Right cardiac atrium (tissue), 5 donors: Measurements from ENCODE around the gene DIP2C. TPM values are rescaled to one million over a fixed set of nuclear protein-coding genes. Genes with fewer than 3 reads are reported as not detected.
"Not testable (repeated sequence)": the region's sequence is repeated elsewhere in the genome, so short reads cannot be mapped to it uniquely, and the experiment has no call there.

Source experiments
- ATAC-seq, 2 donors: fragments of 200-7000 bp; cut with Tn5 transposase; one replicate each; pipeline versions ENCODE4 v1.8.0 to v1.9.1; 2020; ENCODE audit warnings: moderate library complexity in 2 of 2, mild to moderate bottlenecking in 1 of 2
- DNase-seq, 3 donors: peaks; one replicate each; pipeline ENCODE4 v3.0.0-alpha.2; 2020
- H3K27ac ChIP-seq: one replicate; pipeline ENCODE4 v1.5.1; 2013; ENCODE audit warnings: mild to moderate bottlenecking, low read length, control low read depth, moderate library complexity
- H3K27me3 ChIP-seq: one replicate; pipeline ENCODE4 v1.6.1; 2013; ENCODE audit not compliant: control insufficient read depth, insufficient read depth
- H3K4me1 ChIP-seq: one replicate; pipeline ENCODE4 v1.6.1; 2013; ENCODE audit warnings: low read length; ENCODE audit not compliant: control insufficient read depth, insufficient read depth
- H3K4me3 ChIP-seq: one replicate; pipeline ENCODE4 v1.5.1; 2013; ENCODE audit warnings: low read length, control low read depth
- H3K9me3 ChIP-seq: one replicate; pipeline ENCODE4 v1.6.1; 2013; ENCODE audit warnings: low read length; ENCODE audit not compliant: control insufficient read depth
- WGBS: extraction: QIAGEN DNeasy Blood & Tissue Kit; methylation state at CpG from one replicate; pipeline ENCODE4 v1.1.7; 2013; 5-methylcytosine and 5-hydroxymethylcytosine counted together
- intact Hi-C, 4 donors: fragments of 100-400 bp; cut with DNase I; formaldehyde crosslinking; loops; one replicate each; pipeline versions ENCODE4 v1.11.0 to v1.14.0; 2022 to 2023
- polyA plus RNA-seq: library from polyadenylated mRNA; stranded (reverse); fragments of 200-250 nt; gene quantifications from one replicate; pipeline ENCODE4 v1.2.3, GENCODE V29; 2013
- total RNA-seq, 4 donors: library from RNA; stranded (reverse); fragmentation: NEBNext Ultra II Directional; extraction: Animal tissue kit (Norgen Biotek cat#: 25700); gene quantifications; one replicate each; pipeline ENCODE4 v1.2.1, GENCODE V29; 2021
- donor health status: healthy with polysubstance abuse.
- donor health status: DM: no; HTN: yes; CAD: no.
- donor health status: DM: no; HTN: no; CAD: no.
- donor health status: DM: no; HTN: yes; CAD: no; lungs with severe emphysema.
- donor health status: DM: yes; HTN: yes; CAD: no.

Gene DIP2C
- total and polyA plus RNA-seq, 5 donors, result 7.9 to 31.5 (median 25.5) TPM

DNA sequence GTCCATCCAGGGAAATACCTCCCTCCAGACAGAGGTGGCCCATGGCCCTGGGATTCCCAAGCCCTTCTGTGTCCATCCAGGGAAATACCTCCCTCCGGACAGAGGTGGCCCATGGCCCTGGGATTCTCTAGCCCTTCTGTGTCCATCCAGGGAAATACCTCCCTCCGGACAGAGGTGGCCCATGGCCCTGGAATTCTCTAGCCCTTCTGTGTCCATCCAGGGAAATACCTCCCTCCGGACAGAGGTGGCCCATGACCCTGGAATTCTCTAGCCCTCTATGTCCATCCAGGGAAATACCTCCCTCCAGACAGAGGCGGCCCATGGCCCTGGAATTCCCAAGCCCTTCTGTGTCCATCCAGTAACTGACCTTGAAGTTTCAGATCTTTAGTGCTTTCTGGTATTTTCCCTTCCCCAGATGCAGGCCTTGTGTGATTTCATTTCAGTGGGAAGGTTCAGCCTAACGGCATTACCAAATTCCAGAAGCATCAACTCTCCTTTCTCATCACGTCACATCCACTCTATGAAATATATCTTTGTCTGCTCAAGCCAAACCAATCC lies 28.8 kb upstream of the DIP2C start:
- H3K27me3 ChIP-seq, result no peaks in the 10 kb centered on the region
- ATAC-seq, result no peak
- 88% methylated on average over 6 of the region's 6 CpGs for WGBS
- peaks cover 2% of the 10 kb centered on the region for H3K9me3 ChIP-seq
- DNase-seq, result no peak
- intact Hi-C loops, result no loop called here
- H3K4me3 ChIP-seq, result no peak overlapping the region
- no peak overlapping the region for H3K27ac ChIP-seq
- H3K4me1 ChIP-seq, result no peaks in the 10 kb centered on the region

GRCh38 chr10:717458-717857 lies 28.0 kb upstream of the DIP2C start:
- H3K27ac ChIP-seq, result no peak overlapping the region
- no peaks in the 10 kb centered on the region for H3K4me1 ChIP-seq
- no peak for ATAC-seq
- DNase-seq, result no peak
- 76% methylated on average over 11 of the region's 11 CpGs for WGBS
- no peak overlapping the region for H3K4me3 ChIP-seq
- H3K9me3 ChIP-seq, result peaks cover 2% of the 10 kb centered on the region
- H3K27me3 ChIP-seq, result no peaks in the 10 kb centered on the region
- intact Hi-C loops, result no loop called here

- no peaks in the 10 kb centered on the region for H3K27me3 ChIP-seq
- no peak overlapping the region for H3K4me3 ChIP-seq
- 40% methylated on average over 5 of the region's 5 CpGs for WGBS
- no peaks in the 10 kb centered on the region for H3K4me1 ChIP-seq
- H3K9me3 ChIP-seq, result peaks cover 2% of the 10 kb centered on the region
- ATAC-seq, result no peak
- no peak overlapping the region for H3K27ac ChIP-seq
- intact Hi-C loops, result no loop called here
- DNase-seq, result no peak
Measured at GRCh38 chr10:716821-717220, 27.4 kb upstream of the DIP2C start.

DNA sequence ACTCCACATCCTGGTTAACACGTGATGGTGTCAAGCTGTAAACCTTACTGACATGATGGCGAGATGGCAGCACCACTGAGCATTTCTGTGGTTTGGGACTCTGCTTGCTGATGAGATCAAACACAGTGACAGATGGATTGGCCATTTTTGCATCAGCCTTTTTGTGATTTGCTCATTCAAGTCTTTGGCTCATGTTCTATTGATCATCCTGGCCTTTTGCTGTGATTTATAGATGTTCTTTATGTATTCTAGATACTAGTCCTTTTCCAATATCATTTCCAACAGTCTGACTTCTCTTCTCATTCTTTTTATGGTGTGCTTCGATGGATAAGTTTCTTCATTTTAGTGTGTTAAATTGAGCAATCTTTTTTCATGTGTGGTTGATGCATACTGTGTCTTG lies 24.7 kb upstream of the DIP2C start:
- ATAC-seq (no peak), DNase-seq (no peak)
- intact Hi-C loops, result no loop called here
- no peak overlapping the region for H3K27ac ChIP-seq
- H3K9me3 ChIP-seq, result peaks cover 2% of the 10 kb centered on the region
- no peak overlapping the region for H3K4me3 ChIP-seq
- H3K27me3 ChIP-seq, result no peaks in the 10 kb centered on the region
- 82% methylated on average over 3 of the region's 3 CpGs for WGBS
- H3K4me1 ChIP-seq, result no peaks in the 10 kb centered on the region

DNA sequence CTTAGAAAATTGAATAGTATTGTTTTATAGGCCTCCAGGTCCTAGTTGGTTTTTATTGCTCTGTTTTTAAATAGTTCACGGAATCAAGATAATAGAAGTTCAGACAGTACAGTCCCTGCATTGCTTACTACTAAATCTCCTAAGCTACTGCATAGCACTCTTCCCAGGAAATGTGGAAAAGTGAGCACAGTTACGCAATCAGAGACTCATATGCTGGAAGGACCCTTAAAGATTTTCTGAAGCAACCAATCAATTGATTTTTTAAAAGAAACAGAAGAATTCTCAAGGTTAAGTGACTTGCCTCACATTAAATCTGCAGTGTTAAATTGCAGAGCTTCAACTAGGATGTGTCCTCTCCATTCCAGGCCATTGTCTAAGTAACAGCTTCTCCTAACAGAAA lies 23.1 kb upstream of the DIP2C start:
- Histone ChIP-seq H3K27me3 (no peaks in the 10 kb centered on the region), H3K9me3 (peaks cover 2% of the 10 kb centered on the region), H3K4me1 (no peaks in the 10 kb centered on the region), H3K27ac (no peak overlapping the region), H3K4me3 (no peak overlapping the region)
- 91% methylated on average over 2 of the region's 2 CpGs for WGBS
- intact Hi-C loops, result no loop called here
- ATAC-seq, result no peak
- DNase-seq, result no peak

DNA sequence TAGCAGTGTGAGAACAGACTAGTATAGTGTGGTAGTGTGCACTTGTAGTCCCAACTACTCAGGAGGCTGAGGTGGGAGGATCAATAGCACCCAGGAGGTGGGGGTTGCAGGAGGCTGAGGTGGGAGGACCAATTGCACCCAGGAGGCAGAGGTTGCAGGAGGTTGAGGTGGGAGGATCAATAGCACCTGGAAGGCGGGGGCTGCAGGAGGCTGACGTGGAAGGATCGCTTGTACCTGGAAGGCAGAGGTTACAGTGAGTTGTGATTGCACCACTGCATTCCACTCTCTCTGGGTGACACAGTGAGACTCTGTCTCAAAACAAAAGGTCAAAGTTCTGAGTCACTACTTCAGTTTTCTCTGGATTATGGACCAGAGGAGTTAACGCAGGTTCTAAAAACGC lies 22.6 kb upstream of the DIP2C start:
- Histone ChIP-seq H3K27ac (no peak overlapping the region), H3K4me1 (no peaks in the 10 kb centered on the region), H3K9me3 (peaks cover 2% of the 10 kb centered on the region), H3K4me3 (no peak overlapping the region), H3K27me3 (no peaks in the 10 kb centered on the region)
- DNase-seq, result no peak
- intact Hi-C loops, result no loop called here
- ATAC-seq, result no peak
- WGBS, result 93% methylated on average over 5 of the region's 5 CpGs

DNA sequence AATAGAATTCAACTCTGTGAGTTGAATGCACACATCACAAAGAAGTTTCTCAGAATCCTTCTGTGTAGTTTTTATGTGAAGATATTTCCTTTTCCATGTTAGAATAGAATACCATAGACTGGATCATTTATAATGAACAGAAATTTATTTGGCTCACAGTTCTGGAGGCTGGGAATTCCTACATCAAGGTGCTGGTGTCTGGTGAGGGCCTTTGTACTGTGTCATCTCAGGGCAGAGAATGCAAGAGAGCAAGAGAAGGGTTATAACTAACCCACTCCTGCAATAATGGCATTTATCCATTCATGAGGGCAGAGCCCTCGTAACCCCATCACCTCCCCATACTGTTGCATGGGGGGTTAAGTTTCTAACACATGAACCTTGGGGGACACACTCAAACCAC lies 18.4 kb upstream of the DIP2C start:
- ATAC-seq (no peak), DNase-seq (no peak)
- no peak overlapping the region for H3K4me3 ChIP-seq
- intact Hi-C loops, result no loop called here
- 91% methylated on average over 1 of the region's 1 CpG for WGBS
- H3K9me3 ChIP-seq, result no peaks in the 10 kb centered on the region
- no peaks in the 10 kb centered on the region for H3K27me3 ChIP-seq
- H3K27ac ChIP-seq, result no peak overlapping the region
- no peaks in the 10 kb centered on the region for H3K4me1 ChIP-seq

GRCh38 chr10:707456-707855 lies 18.0 kb upstream of the DIP2C start:
- DNase-seq (no peak), ATAC-seq (no peak)
- WGBS, result 81% methylated on average over 1 of the region's 1 CpG
- Histone ChIP-seq H3K27ac (no peak overlapping the region), H3K27me3 (no peaks in the 10 kb centered on the region), H3K9me3 (no peaks in the 10 kb centered on the region), H3K4me1 (no peaks in the 10 kb centered on the region), H3K4me3 (no peak overlapping the region)
- intact Hi-C loops, result no loop called here

GRCh38 chr10:703118-703517 lies 13.7 kb upstream of the DIP2C start:
- Histone ChIP-seq H3K27me3 (no peaks in the 10 kb centered on the region), H3K9me3 (no peaks in the 10 kb centered on the region), H3K27ac (no peak overlapping the region), H3K4me3 (no peak overlapping the region), H3K4me1 (no peaks in the 10 kb centered on the region)
- WGBS, result 90% methylated on average over 1 of the region's 1 CpG
- ATAC-seq (no peak), DNase-seq (no peak)
- intact Hi-C loops, result no loop called here

DNA sequence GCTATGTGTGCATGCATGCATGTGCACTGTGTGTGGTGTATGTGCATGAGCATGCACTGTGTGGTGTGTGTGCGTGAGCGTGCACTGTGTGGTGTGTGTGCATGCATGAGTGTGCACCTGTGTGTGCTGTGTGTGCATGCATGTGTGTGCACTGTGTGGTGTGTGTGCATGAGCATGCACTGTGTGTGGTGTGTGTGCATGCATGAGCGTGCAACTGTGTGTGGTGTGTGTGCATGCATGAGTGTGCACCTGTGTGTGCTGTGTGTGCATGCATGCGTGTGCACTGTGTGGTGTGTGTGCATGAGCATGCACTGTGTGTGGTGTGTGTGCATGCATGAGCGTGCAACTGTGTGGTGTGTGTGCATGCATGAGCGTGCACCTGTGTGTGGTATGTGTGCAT lies 10.7 kb upstream of the DIP2C start:
- H3K4me3 ChIP-seq, H3K9me3 ChIP-seq, intact Hi-C loops, H3K27me3 ChIP-seq, DNase-seq, H3K4me1 ChIP-seq, H3K27ac ChIP-seq: not testable (repeated sequence)
- ATAC-seq, result peak in 1 of 2 donors; percentile 34
- WGBS, result over 99% methylated on average over 6 of the region's 6 CpGs

GRCh38 chr10:697097-697875 lies 7.8 kb upstream of the DIP2C start:
- Histone ChIP-seq H3K4me1 (no peaks in the 10 kb centered on the region), H3K9me3 (no peaks in the 10 kb centered on the region), H3K27ac (no peak overlapping the region), H3K4me3 (no peak overlapping the region), H3K27me3 (no peaks in the 10 kb centered on the region)
- peak; percentile 16 to 25 for ATAC-seq
- WGBS, result 71% methylated on average over 30 of the region's 30 CpGs
- DNase-seq, result no peak
- intact Hi-C loops, result no loop called here
